Stimulated activated CD8-positive, alpha-beta memory T cell treated with anti-CD3 and anti-CD28 coated beads, Interleukin-15, amount 100 ng/mL, for 1 hour (primary cell): ENCODE results near the gene STK39.

Source experiments
- DNase-seq: peaks from one replicate; pipeline ENCODE4 v3.0.0-alpha.2; 2020; ENCODE audit warnings: low read depth

Gene STK39

GRCh38 chr2:167928434-167928833 is 319.0 kb downstream of the STK39 start:
- no peak for DNase-seq

- DNase-seq = no peak
These were observed 321.6 kb downstream of the STK39 start for GRCh38 chr2:167925758-167926157.

GRCh38 chr2:167924556-167924955 is 322.8 kb downstream of the STK39 start:
- no peak for DNase-seq

- DNase-seq = no peak
These were observed 330.6 kb downstream of the STK39 start for GRCh38 chr2:167916756-167917155.

DNA sequence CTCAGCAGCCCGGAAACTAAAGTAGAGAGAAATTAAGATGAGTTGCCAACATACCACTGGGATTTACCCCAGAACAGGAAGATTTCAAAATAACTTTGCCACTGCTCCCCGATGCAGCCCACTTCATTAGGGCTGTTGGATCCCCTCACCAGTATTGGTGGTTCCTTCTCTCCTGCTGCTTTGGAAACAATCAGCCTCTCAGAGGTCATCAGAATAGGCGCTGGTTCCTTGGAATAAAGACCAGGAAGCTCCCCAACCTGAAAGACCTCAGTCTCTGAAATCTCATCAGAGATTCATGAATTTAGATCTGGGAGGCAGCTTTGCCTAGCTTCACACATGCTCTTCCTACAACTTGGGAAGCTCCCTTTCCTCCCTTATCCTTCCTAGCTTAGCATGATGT is 332.4 kb downstream of the STK39 start:
- no peak for DNase-seq

GRCh38 chr2:167908786-167909185 is 338.6 kb downstream of the STK39 start:
- no peak for DNase-seq

DNA sequence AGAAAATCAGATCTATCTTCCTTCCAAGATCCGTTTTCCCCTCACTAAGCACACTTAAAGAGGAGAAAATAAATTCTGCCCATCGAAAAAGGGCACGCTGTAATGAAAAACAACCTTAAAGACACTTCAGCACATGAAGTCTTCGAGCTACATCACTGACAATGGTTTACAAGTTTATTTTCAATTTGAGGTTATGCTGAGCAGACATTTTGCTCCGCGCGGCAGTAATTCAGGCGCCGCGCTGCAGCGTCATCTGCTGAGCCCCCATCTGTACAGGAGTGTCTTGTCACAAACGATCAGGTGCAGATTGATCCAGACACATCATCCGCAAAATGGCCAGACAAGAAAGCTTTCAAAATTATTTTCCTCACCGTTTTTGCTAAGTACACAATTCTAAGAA is 341.7 kb downstream of the STK39 start:
- DNase-seq = no peak
